HepG2 (cell line): Measurements from ENCODE around the gene FNDC3B. TPM values are rescaled to one million over a fixed set of nuclear protein-coding genes. Genes with fewer than 3 reads are reported as not detected.

Source experiments
- ATF3 ChIP-seq: sonication (generic); formaldehyde crosslinking; IDR thresholded peaks from 2 replicates; pipeline ENCODE4 v1.4.0; 2020; ENCODE audit warnings: missing genetic modification reagents
- DPF2 ChIP-seq: sonication (generic); formaldehyde crosslinking; IDR thresholded peaks from 2 replicates; pipeline ENCODE4 v1.4.0; 2020; ENCODE audit warnings: mild to moderate bottlenecking, low read depth, missing genetic modification reagents, borderline replicate concordance
- EP300 ChIP-seq, 3 experiments: sonication (generic) in 1 of 3; formaldehyde crosslinking in 1 of 3; IDR thresholded peaks; 2 replicates each; pipeline versions ENCODE4 v1.5.1 to v1.6.1; 2011 to 2020; ENCODE audit warnings: low read depth in 2 of 3, low read length in 2 of 3, borderline replicate concordance in 1 of 3, improper control_type of control experiment in 1 of 3, mild to moderate bottlenecking in 1 of 3, missing genetic modification reagents in 1 of 3, moderate library complexity in 1 of 3
- FOXJ3 ChIP-seq: sonication (generic); formaldehyde crosslinking; IDR thresholded peaks from 2 replicates; pipeline ENCODE4 v1.4.0; 2020; ENCODE audit warnings: missing genetic modification reagents, mild to moderate bottlenecking, borderline replicate concordance
- GTF2F1 ChIP-seq: fragments of 150-350 bp; IDR thresholded peaks from 2 replicates; pipeline ENCODE4 v1.6.1; 2014; ENCODE audit warnings: low read length
- HNF4A ChIP-seq: sonication (generic); formaldehyde crosslinking; IDR thresholded peaks from 2 replicates; pipeline ENCODE4 v1.4.0; 2020; ENCODE audit warnings: missing genetic modification reagents
- HNRNPLL ChIP-seq: fragments of 200-400 bp; formaldehyde crosslinking; IDR thresholded peaks from 2 replicates; pipeline ENCODE4 v1.6.1; 2017; ENCODE audit warnings: mild to moderate bottlenecking, low read depth, low read length; ENCODE audit not compliant: poor library complexity, severe bottlenecking
- KLF16 ChIP-seq, 2 experiments: sonication (generic) in 1 of 2; formaldehyde crosslinking in 1 of 2; IDR thresholded peaks; 2 replicates each; pipeline versions ENCODE4 v1.6.1 to v1.8.0; 2016 to 2023; ENCODE audit warnings: missing genetic modification reagents in 2 of 2, missing compliant biosample characterization in 1 of 2
- NR2C2 ChIP-seq: sonication (generic); formaldehyde crosslinking; IDR thresholded peaks from 2 replicates; pipeline ENCODE4 v1.4.0; 2020; ENCODE audit warnings: missing genetic modification reagents, mild to moderate bottlenecking, moderate library complexity, borderline replicate concordance
- POLR2A ChIP-seq, 2 experiments: IDR thresholded peaks; 2 replicates each; pipeline ENCODE4 v1.6.1; 2011; ENCODE audit warnings: low read depth in 2 of 2, low read length in 2 of 2, mild to moderate bottlenecking in 1 of 2, moderate library complexity in 1 of 2; ENCODE audit not compliant: insufficient read depth in 1 of 2
- POLR2AphosphoS5 ChIP-seq: IDR thresholded peaks from 2 replicates; pipeline ENCODE4 v1.6.1; 2012; ENCODE audit warnings: low read depth, low read length
- RCOR2 ChIP-seq: IDR thresholded peaks from 2 replicates; pipeline ENCODE4 v1.6.1; 2016; ENCODE audit warnings: missing biosample characterization, missing genetic modification reagents
- SALL1 ChIP-seq: sonication (generic); formaldehyde crosslinking; IDR thresholded peaks from 2 replicates; pipeline ENCODE4 v1.8.0; 2022; ENCODE audit warnings: mild to moderate bottlenecking, missing genetic modification reagents
- SOX5 ChIP-seq: IDR thresholded peaks from 2 replicates; pipeline ENCODE4 v1.6.1; 2016; ENCODE audit warnings: borderline replicate concordance
- SUZ12 ChIP-seq: fragments of 150-350 bp; IDR thresholded peaks from 2 replicates; pipeline ENCODE4 v1.6.1; 2014; ENCODE audit warnings: low read depth, low read length
- ZBTB21 ChIP-seq: sonication (generic); formaldehyde crosslinking; IDR thresholded peaks from 2 replicates; pipeline ENCODE4 v1.4.0; 2020; ENCODE audit warnings: missing genetic modification reagents
- ZEB1 ChIP-seq: IDR thresholded peaks from 2 replicates; pipeline ENCODE4 v1.6.1; 2012; ENCODE audit warnings: mild to moderate bottlenecking, low read depth, inconsistent platforms; ENCODE audit not compliant: insufficient replicate concordance
- ZNF18 ChIP-seq: sonication (generic); formaldehyde crosslinking; IDR thresholded peaks from 2 replicates; pipeline ENCODE4 v1.8.0; 2022; ENCODE audit warnings: mild to moderate bottlenecking, missing genetic modification reagents; ENCODE audit not compliant: insufficient replicate concordance
- ZNF296 ChIP-seq: sonication (generic); formaldehyde crosslinking; conservative IDR thresholded peaks from 2 replicates; pipeline ENCODE4 v1.5.0; 2020; ENCODE audit warnings: mild to moderate bottlenecking, missing genetic modification reagents
- polyA plus RNA-seq, 8 experiments: library from polyadenylated mRNA; depleted of rRNA in 3 of 8; stranded (reverse) in 7 of 8; unstranded in 1 of 8; fragments of >200 nt; fragmentation: Illumina TruSeq in 4 of 8; extraction: Trizol in 4 of 8; gene quantifications; 2 replicates each; pipeline versions ENCODE4 v1.2.1 to v1.2.3, GENCODE V29; 2011 to 2016; ENCODE audit warnings: low read depth in 4 of 8, missing spikeins in 1 of 8, mixed read lengths in 1 of 8; ENCODE audit not compliant: insufficient read depth in 1 of 8
- total RNA-seq, 5 experiments: library from RNA; depleted of rRNA; stranded (reverse); fragments of >200 nt; fragmentation: Illumina TruSeq; extraction: Trizol; gene quantifications; 2 replicates each; pipeline ENCODE4 v1.2.3, GENCODE V29; 2016; ENCODE audit warnings: low read depth in 1 of 5
- TF ChIP-seq, protein P1 (sequence below), 2 experiments: fragments of 450-650 bp in 1 of 2; sonication (generic) in 1 of 2; formaldehyde crosslinking; IDR thresholded peaks; 2 replicates each; pipeline versions ENCODE4 v1.5.0 to v1.8.0; 2020 to 2022; ENCODE audit warnings: mild to moderate bottlenecking in 1 of 2, missing genetic modification reagents in 1 of 2
- TF ChIP-seq, protein P2 (sequence below): IDR thresholded peaks from 2 replicates; pipeline ENCODE4 v1.6.1; 2016; ENCODE audit warnings: low read depth, missing genetic modification reagents, missing compliant biosample characterization

FNDC3B gene
- total and polyA plus RNA-seq, 2 of the 13 experiments (the other 11 are each of a cell fraction or from before 2014, with no cell fraction given), result 74.8 to 103 TPM

GRCh38 chr3:172127929-172128580 is 88.7 kb downstream of the FNDC3B start (continued):
- TF ChIP-seq ZNF18 (CRISPR knock-in tag) (no peak), POLR2A (IDR thresholded peaks at IDR 0.05; ENCODE audit: insufficient read depth in 1 of 2, low read depth in 2 of 2, low read length in 2 of 2) (peak in 1 of 2 experiments; percentile 22; a peak in 1 of 4 replicates), EP300 (IDR thresholded peaks at IDR 0.05; ENCODE audit: low read depth in 2 of 2, low read length in 2 of 2) (peak in 1 of 2 experiments; percentile 88; a peak in 2 of 4 replicates), EP300 (CRISPR knock-in tag; IDR thresholded peaks at IDR 0.05; ENCODE audit: borderline replicate concordance) (peak; percentile 79; the same call in 1 of the 2 replicates), DPF2 (CRISPR knock-in tag) (peak; percentile 81), POLR2AphosphoS5 (peak; percentile 37; the same call in 1 of the 2 replicates), GTF2F1 (no peak), ZBTB21 (CRISPR knock-in tag) (0 out of 2 replicates have a peak, but pooled peaks have one; percentile 7), HNRNPLL (no peak), SUZ12 (no peak), ATF3 (CRISPR knock-in tag) (no peak), NR2C2 (CRISPR knock-in tag) (peak; percentile 34; the same call in 1 of the 2 replicates), SALL1 (peak; percentile 87; the same call in 1 of the 2 replicates), FOXJ3 (CRISPR knock-in tag) (0 out of 2 replicates have a peak, but pooled peaks have one; percentile 48), HNF4A (peak; percentile 92), SOX5 (CRISPR knock-in tag) (peak; percentile 69), KLF16 (CRISPR knock-in tag; IDR thresholded peaks at IDR 0.05) (peak in 1 of 2 experiments; percentile 56; a peak in 1 of 4 replicates), ZEB1 (peak; percentile 56), ZNF296 (CRISPR knock-in tag) (no peak), RCOR2 (peak; percentile 73)
- TF ChIP-seq, protein P1, sequence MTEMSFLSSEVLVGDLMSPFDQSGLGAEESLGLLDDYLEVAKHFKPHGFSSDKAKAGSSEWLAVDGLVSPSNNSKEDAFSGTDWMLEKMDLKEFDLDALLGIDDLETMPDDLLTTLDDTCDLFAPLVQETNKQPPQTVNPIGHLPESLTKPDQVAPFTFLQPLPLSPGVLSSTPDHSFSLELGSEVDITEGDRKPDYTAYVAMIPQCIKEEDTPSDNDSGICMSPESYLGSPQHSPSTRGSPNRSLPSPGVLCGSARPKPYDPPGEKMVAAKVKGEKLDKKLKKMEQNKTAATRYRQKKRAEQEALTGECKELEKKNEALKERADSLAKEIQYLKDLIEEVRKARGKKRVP (CRISPR knock-in tag; IDR thresholded peaks at IDR 0.05), result peak in 1 of 2 experiments; percentile 44; a peak in 1 of 4 replicates
- TF ChIP-seq, protein P2, sequence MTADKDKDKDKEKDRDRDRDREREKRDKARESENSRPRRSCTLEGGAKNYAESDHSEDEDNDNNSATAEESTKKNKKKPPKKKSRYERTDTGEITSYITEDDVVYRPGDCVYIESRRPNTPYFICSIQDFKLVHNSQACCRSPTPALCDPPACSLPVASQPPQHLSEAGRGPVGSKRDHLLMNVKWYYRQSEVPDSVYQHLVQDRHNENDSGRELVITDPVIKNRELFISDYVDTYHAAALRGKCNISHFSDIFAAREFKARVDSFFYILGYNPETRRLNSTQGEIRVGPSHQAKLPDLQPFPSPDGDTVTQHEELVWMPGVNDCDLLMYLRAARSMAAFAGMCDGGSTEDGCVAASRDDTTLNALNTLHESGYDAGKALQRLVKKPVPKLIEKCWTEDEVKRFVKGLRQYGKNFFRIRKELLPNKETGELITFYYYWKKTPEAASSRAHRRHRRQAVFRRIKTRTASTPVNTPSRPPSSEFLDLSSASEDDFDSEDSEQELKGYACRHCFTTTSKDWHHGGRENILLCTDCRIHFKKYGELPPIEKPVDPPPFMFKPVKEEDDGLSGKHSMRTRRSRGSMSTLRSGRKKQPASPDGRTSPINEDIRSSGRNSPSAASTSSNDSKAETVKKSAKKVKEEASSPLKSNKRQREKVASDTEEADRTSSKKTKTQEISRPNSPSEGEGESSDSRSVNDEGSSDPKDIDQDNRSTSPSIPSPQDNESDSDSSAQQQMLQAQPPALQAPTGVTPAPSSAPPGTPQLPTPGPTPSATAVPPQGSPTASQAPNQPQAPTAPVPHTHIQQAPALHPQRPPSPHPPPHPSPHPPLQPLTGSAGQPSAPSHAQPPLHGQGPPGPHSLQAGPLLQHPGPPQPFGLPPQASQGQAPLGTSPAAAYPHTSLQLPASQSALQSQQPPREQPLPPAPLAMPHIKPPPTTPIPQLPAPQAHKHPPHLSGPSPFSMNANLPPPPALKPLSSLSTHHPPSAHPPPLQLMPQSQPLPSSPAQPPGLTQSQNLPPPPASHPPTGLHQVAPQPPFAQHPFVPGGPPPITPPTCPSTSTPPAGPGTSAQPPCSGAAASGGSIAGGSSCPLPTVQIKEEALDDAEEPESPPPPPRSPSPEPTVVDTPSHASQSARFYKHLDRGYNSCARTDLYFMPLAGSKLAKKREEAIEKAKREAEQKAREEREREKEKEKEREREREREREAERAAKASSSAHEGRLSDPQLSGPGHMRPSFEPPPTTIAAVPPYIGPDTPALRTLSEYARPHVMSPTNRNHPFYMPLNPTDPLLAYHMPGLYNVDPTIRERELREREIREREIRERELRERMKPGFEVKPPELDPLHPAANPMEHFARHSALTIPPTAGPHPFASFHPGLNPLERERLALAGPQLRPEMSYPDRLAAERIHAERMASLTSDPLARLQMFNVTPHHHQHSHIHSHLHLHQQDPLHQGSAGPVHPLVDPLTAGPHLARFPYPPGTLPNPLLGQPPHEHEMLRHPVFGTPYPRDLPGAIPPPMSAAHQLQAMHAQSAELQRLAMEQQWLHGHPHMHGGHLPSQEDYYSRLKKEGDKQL (CRISPR knock-in tag), result no peak
